HEK293 (cell line): Measurements from ENCODE around the gene KRTAP5-9.

Source experiments
- CTCF ChIA-PET: fragments of 350-600 bp; formaldehyde crosslinking; extraction: SDS; loops from one replicate; lab custom pipeline; 2021; ENCODE audit warnings: antibody characterized with exemption; lab: Yijun Ruan, JAX
- POLR2A ChIA-PET: fragments of 300-600 bp; formaldehyde crosslinking; extraction: SDS; loops from one replicate; lab custom pipeline; 2020; ENCODE audit warnings: antibody characterized with exemption, inconsistent platforms; lab: Yijun Ruan, JAX
- H3K27ac ChIP-seq: fragments of 200-500 bp; sonication (Bioruptor generic); 2 replicates; pipeline ENCODE4 v1.5.1; 2014; ENCODE audit warnings: low read depth, low read length, control low read depth, inconsistent platforms; ENCODE audit errors: extremely low read depth
- H3K36me3 ChIP-seq, 2 experiments: fragments of 200-500 bp in 1 of 2; sonication (Bioruptor generic) in 1 of 2; 1 replicate in 1 of 2; 2 replicates in 1 of 2; pipeline ENCODE4 v1.5.1; 2014 to 2017; ENCODE audit warnings: inconsistent platforms in 2 of 2, low read length in 2 of 2; ENCODE audit not compliant: control insufficient read depth in 2 of 2, insufficient read depth in 1 of 2
- H3K4me1 ChIP-seq: fragments of 200-500 bp; sonication (Bioruptor generic); 2 replicates; pipeline ENCODE4 v1.5.1; 2014; ENCODE audit warnings: mild to moderate bottlenecking, low read length, inconsistent platforms; ENCODE audit not compliant: control insufficient read depth, insufficient read depth
- H3K4me3 ChIP-seq: 2 replicates; pipeline ENCODE4 v1.5.1; 2011; ENCODE audit warnings: low read depth, mild to moderate bottlenecking, control low read depth, low read length, moderate library complexity
- H3K9me3 ChIP-seq: fragments of 200-500 bp; sonication (Bioruptor generic); 2 replicates; pipeline ENCODE4 v1.5.1; 2014; ENCODE audit warnings: low read depth, low read length, inconsistent platforms; ENCODE audit not compliant: control insufficient read depth, insufficient read depth
- BCL11A ChIP-seq: fragments of 450-650 bp; formaldehyde crosslinking; IDR thresholded peaks from 2 replicates; pipeline ENCODE4 v1.5.1; 2016; ENCODE audit warnings: low read depth, missing biosample characterization, missing genetic modification characterization
- MEIS1 ChIP-seq: sonication (generic); formaldehyde crosslinking; IDR thresholded peaks from 2 replicates; pipeline ENCODE4 v1.8.1; 2022; ENCODE audit warnings: missing genetic modification reagents, mild to moderate bottlenecking, borderline replicate concordance
- ZBTB21 ChIP-seq: fragments of 450-650 bp; formaldehyde crosslinking; IDR thresholded peaks from 2 replicates; pipeline ENCODE4 v1.5.1; 2017; ENCODE audit warnings: missing biosample characterization, missing genetic modification characterization
- ZBTB49 ChIP-seq: fragments of 450-650 bp; formaldehyde crosslinking; IDR thresholded peaks from 2 replicates; pipeline ENCODE4 v1.5.1; 2016; ENCODE audit warnings: missing biosample characterization, missing genetic modification characterization, low read depth
- ZNF140 ChIP-seq: fragments of 450-650 bp; formaldehyde crosslinking; IDR thresholded peaks from 2 replicates; pipeline ENCODE4 v1.5.1; 2016; ENCODE audit warnings: missing biosample characterization, missing genetic modification characterization
- ZNF18 ChIP-seq: fragments of 450-650 bp; formaldehyde crosslinking; IDR thresholded peaks from 2 replicates; pipeline ENCODE4 v1.5.1; 2016; ENCODE audit warnings: missing biosample characterization, missing genetic modification characterization
- ZNF202 ChIP-seq: fragments of 450-650 bp; formaldehyde crosslinking; IDR thresholded peaks from 2 replicates; pipeline ENCODE4 v1.5.1; 2016; ENCODE audit warnings: missing biosample characterization, missing genetic modification characterization, borderline replicate concordance
- ZNF280D ChIP-seq: fragments of 450-650 bp; formaldehyde crosslinking; IDR thresholded peaks from 2 replicates; pipeline ENCODE4 v1.5.1; 2016; ENCODE audit warnings: missing biosample characterization, missing genetic modification characterization
- ZNF311 ChIP-seq: fragments of 450-650 bp; formaldehyde crosslinking; IDR thresholded peaks from 2 replicates; pipeline ENCODE4 v1.5.1; 2017; ENCODE audit warnings: missing biosample characterization, missing genetic modification characterization, borderline replicate concordance
- ZNF416 ChIP-seq: fragments of 450-650 bp; formaldehyde crosslinking; IDR thresholded peaks from 2 replicates; pipeline ENCODE4 v1.5.1; 2016; ENCODE audit warnings: missing biosample characterization, missing genetic modification characterization
- ZNF488 ChIP-seq: fragments of 450-650 bp; formaldehyde crosslinking; IDR thresholded peaks from 2 replicates; pipeline ENCODE4 v1.5.1; 2016; ENCODE audit warnings: missing biosample characterization, missing genetic modification characterization
- ZNF514 ChIP-seq: fragments of 450-650 bp; formaldehyde crosslinking; IDR thresholded peaks from 2 replicates; pipeline ENCODE4 v1.5.1; 2016; ENCODE audit warnings: missing biosample characterization, missing genetic modification characterization
- ZNF529 ChIP-seq: fragments of 450-650 bp; formaldehyde crosslinking; IDR thresholded peaks from 2 replicates; pipeline ENCODE4 v1.5.1; 2017; ENCODE audit warnings: missing genetic modification characterization, missing biosample characterization; ENCODE audit not compliant: insufficient replicate concordance
- ZNF530 ChIP-seq: fragments of 450-650 bp; formaldehyde crosslinking; IDR thresholded peaks from 2 replicates; pipeline ENCODE4 v1.5.1; 2016; ENCODE audit warnings: low read depth, missing biosample characterization, missing genetic modification characterization
- ZNF645 ChIP-seq: fragments of 450-650 bp; formaldehyde crosslinking; IDR thresholded peaks from 2 replicates; pipeline ENCODE4; 2016; ENCODE audit warnings: missing biosample characterization, missing genetic modification characterization
- ZNF707 ChIP-seq: fragments of 450-650 bp; formaldehyde crosslinking; IDR thresholded peaks from 2 replicates; pipeline ENCODE4 v1.5.1; 2016; ENCODE audit warnings: missing biosample characterization, missing genetic modification characterization
- ZNF837 ChIP-seq: fragments of 450-650 bp; formaldehyde crosslinking; IDR thresholded peaks from 2 replicates; pipeline ENCODE4 v1.5.1; 2016; ENCODE audit warnings: missing biosample characterization, missing genetic modification characterization

The KRTAP5-9 gene

GRCh38 chr11:71544525-71545214 is 3.5 kb upstream of the KRTAP5-9 start:
- no peak overlapping the region for H3K4me3 ChIP-seq
- H3K9me3 ChIP-seq: no peaks in the 10 kb centered on the region
- TF ChIP-seq ZNF280D: no peak
- no peak for TF ChIP-seq ZNF837 (tag by site-specific recombination)
- no peak overlapping the region for H3K27ac ChIP-seq
- ChIA-PET POLR2A (no interaction called here), CTCF (no interaction called here)
- H3K4me1 ChIP-seq: no peaks in the 10 kb centered on the region
- H3K36me3 ChIP-seq: no peaks in the 10 kb centered on the region

GRCh38 chr11:71545405-71545966 is 2.7 kb upstream of the KRTAP5-9 start:
- POLR2A ChIA-PET: no interaction called here
- no peak for TF ChIP-seq ZNF645
- TF ChIP-seq ZNF530 (tag by site-specific recombination): no peak
- no peak for TF ChIP-seq ZNF514 (tag by site-specific recombination)
- no peak for TF ChIP-seq ZNF202 (tag by site-specific recombination)
- no peak for TF ChIP-seq ZNF140
- TF ChIP-seq ZNF18: no peak
- no peaks in the 10 kb centered on the region for H3K9me3 ChIP-seq
- no peaks in the 10 kb centered on the region for H3K4me1 ChIP-seq
- no peaks in the 10 kb centered on the region for H3K36me3 ChIP-seq
- no peak overlapping the region for H3K27ac ChIP-seq
- CTCF ChIA-PET: no interaction called here
- H3K4me3 ChIP-seq: no peak overlapping the region

GRCh38 chr11:71548716-71549151 is 514 bp downstream of the KRTAP5-9 start:
- Histone ChIP-seq H3K9me3 (no peaks in the 10 kb centered on the region), H3K4me1 (no peaks in the 10 kb centered on the region), H3K36me3 (no peaks in the 10 kb centered on the region), H3K27ac (no peak overlapping the region), H3K4me3 (no peak overlapping the region)
- CTCF ChIA-PET: interaction anchor here (1.1 kb wide), 1 partner anchor 19 kb away, joined by 3 read pairs; no protein-coding TSS in a partner anchor
- TF ChIP-seq ZNF530 (tag by site-specific recombination) (no peak), ZNF707 (tag by site-specific recombination) (no peak)
- POLR2A ChIA-PET: no interaction called here

GRCh38 chr11:71551711-71552110 is 3.5 kb downstream of the KRTAP5-9 start:
- no peak overlapping the region for H3K27ac ChIP-seq
- no peak overlapping the region for H3K4me3 ChIP-seq
- H3K9me3 ChIP-seq: no peaks in the 10 kb centered on the region
- POLR2A ChIA-PET: no interaction called here
- CTCF ChIA-PET: no interaction called here
- no peaks in the 10 kb centered on the region for H3K4me1 ChIP-seq
- no peaks in the 10 kb centered on the region for H3K36me3 ChIP-seq
- no peak for TF ChIP-seq BCL11A (tag by site-specific recombination)
- TF ChIP-seq ZNF311 (tag by site-specific recombination): no peak
- no peak for TF ChIP-seq ZNF416 (tag by site-specific recombination)
- TF ChIP-seq ZBTB21 (tag by site-specific recombination): no peak
- TF ChIP-seq ZNF488 (tag by site-specific recombination): no peak
- no peak for TF ChIP-seq ZNF529 (tag by site-specific recombination)
- TF ChIP-seq ZBTB49 (tag by site-specific recombination): no peak
- TF ChIP-seq MEIS1 (CRISPR knock-in tag): no peak
